Progenitor cell of endocrine pancreas (in vitro differentiated cells): ENCODE measurements around the gene LRRC14B. TPM values are rescaled to one million over a fixed set of nuclear protein-coding genes. Genes with fewer than 3 reads are reported as not detected.
"Not testable (repeated sequence)": the region's sequence is repeated elsewhere in the genome, so short reads cannot be mapped to it uniquely, and the experiment has no call there.

ENCODE experiments used
- DNase-seq: peaks from one replicate; pipeline ENCODE4 v3.0.0; 2021; ENCODE audit warnings: low spot score; ENCODE audit not compliant: unreplicated experiment
- H3K27ac Mint-ChIP-seq: 2 replicates; pipeline ENCODE4 v1.8.0; 2021; ENCODE audit warnings: mild to moderate bottlenecking, moderate library complexity, mixed read lengths
- H3K27me3 Mint-ChIP-seq: 2 replicates; pipeline ENCODE4 v1.8.0; 2021; ENCODE audit warnings: mixed read lengths
- H3K36me3 Mint-ChIP-seq: 2 replicates; pipeline ENCODE4 v1.8.0; 2022; ENCODE audit warnings: mixed read lengths; ENCODE audit not compliant: insufficient read depth
- H3K4me1 Mint-ChIP-seq: 2 replicates; pipeline ENCODE4 v1.8.0; 2021; ENCODE audit warnings: low read depth, mixed read lengths
- H3K4me3 Mint-ChIP-seq: 2 replicates; pipeline ENCODE4 v1.8.0; 2021; ENCODE audit warnings: low read depth, mild to moderate bottlenecking, moderate library complexity, mixed read lengths
- H3K9me3 Mint-ChIP-seq: 2 replicates; pipeline ENCODE4 v1.8.0; 2021; ENCODE audit warnings: low read depth, mixed read lengths
- total RNA-seq: library from RNA; stranded (reverse); gene quantifications from 2 replicates; pipeline ENCODE4 v1.2.1, GENCODE V29; 2021
- TF ChIP-seq, protein P1 (sequence below): fragments of 200-600 bp; sonication (generic); IDR thresholded peaks from one replicate; pipeline ENCODE4 v1.5.0; 2021; ENCODE audit warnings: antibody characterized with exemption, mild to moderate bottlenecking; ENCODE audit not compliant: unreplicated experiment

LRRC14B gene
- total RNA-seq, 1 donor from 2014 or later, result not detected

DNA sequence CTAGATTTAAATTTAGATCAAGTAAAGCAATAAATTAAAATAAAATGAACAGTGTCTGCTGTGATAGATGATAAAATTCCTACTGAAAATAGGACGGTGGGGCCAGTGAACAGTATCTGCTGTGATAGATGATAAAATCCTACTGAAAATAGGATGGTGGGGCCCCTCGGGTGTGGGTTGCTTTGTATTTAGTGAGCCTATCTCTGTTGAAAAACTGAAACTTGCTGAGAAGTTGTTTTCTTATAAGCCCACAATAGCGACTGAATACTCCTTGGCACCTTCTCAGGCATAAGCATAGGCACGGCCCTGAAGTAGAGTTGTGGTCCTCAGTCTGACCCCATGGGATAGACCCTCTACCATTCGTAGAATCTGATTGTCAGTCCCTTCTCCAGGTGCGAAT lies 32.5 kb downstream of the LRRC14B start:
- Mint-ChIP-seq H3K9me3 (no peaks in the 10 kb centered on the region), H3K27ac (no peak overlapping the region), H3K4me1 (peaks cover 9% of the 10 kb centered on the region), H3K36me3 (peaks cover 23% of the 10 kb centered on the region), H3K27me3 (no peaks in the 10 kb centered on the region), H3K4me3 (no peak overlapping the region)
- DNase-seq, result no peak
- TF ChIP-seq, protein P1, sequence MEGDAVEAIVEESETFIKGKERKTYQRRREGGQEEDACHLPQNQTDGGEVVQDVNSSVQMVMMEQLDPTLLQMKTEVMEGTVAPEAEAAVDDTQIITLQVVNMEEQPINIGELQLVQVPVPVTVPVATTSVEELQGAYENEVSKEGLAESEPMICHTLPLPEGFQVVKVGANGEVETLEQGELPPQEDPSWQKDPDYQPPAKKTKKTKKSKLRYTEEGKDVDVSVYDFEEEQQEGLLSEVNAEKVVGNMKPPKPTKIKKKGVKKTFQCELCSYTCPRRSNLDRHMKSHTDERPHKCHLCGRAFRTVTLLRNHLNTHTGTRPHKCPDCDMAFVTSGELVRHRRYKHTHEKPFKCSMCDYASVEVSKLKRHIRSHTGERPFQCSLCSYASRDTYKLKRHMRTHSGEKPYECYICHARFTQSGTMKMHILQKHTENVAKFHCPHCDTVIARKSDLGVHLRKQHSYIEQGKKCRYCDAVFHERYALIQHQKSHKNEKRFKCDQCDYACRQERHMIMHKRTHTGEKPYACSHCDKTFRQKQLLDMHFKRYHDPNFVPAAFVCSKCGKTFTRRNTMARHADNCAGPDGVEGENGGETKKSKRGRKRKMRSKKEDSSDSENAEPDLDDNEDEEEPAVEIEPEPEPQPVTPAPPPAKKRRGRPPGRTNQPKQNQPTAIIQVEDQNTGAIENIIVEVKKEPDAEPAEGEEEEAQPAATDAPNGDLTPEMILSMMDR, result no peak

DNA sequence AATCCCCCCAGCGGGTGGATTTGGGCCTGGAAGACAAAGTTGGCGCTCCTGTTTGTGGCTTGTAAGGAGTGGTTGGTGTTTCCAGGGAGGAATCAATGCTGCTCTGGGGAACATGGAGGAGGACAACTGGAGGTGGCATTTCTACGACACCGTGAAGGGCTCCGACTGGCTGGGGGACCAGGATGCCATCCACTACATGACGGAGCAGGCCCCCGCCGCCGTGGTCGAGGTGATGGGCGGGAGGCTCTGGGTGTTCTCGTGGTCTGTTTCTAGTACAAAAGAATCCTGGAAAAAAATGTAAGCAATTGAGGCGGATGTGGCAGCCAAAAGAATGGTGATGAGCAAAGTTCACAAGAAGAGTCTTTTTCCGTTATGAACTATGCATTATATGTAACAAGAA lies 34.0 kb downstream of the LRRC14B start:
- Mint-ChIP-seq H3K4me3 (no peak overlapping the region), H3K27me3 (no peaks in the 10 kb centered on the region), H3K27ac (no peak overlapping the region), H3K4me1 (no peaks in the 10 kb centered on the region), H3K9me3 (no peaks in the 10 kb centered on the region), H3K36me3 (peaks cover 25% of the 10 kb centered on the region)
- DNase-seq, result no peak
- TF ChIP-seq, protein P1, result no peak

DNA sequence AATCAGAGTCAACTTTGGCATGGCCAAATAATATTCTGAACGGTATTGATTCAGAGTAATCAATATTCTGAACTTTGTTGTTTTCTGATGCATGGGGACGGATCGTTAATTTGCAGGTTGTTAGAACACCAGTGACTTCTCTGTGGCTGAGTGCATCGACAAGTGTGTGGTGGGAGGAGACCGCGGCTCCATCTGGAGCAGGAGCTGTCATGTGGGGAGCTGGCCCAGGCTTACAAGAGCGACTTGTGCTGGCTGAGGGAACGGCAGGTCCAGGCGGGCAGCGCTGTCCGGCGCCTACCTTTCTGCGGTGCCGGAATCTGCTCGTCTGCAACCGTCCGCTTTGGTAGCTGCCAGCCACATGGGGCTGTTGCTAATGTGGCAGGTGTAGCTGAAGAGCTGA lies 36.1 kb downstream of the LRRC14B start:
- peaks cover 25% of the 10 kb centered on the region for H3K36me3 Mint-ChIP-seq
- H3K27me3 Mint-ChIP-seq, H3K9me3 Mint-ChIP-seq, H3K4me3 Mint-ChIP-seq, DNase-seq, H3K27ac Mint-ChIP-seq, H3K4me1 Mint-ChIP-seq: not testable (repeated sequence)

DNA sequence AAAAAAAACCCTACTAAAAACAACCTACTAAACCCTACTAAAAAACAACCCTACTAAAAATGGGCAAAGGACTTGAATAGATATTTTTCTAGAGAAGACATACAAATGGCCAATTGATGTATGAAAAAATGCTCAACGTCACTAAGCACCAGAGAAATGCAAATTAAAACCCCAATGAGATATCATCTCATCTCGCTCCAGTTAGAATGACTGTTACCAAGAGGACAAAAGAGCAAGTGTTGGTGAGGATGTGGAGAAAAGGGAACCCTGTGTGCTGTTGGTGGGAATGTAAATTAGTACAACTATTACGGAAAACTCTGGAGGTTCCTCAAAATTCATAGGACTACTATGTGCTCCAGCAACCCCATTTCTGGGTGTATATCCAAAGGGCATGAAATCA lies 37.6 kb downstream of the LRRC14B start:
- TF ChIP-seq, protein P1, result no peak
- no peak for DNase-seq
- H3K4me3 Mint-ChIP-seq, result no peak overlapping the region
- H3K36me3 Mint-ChIP-seq, result peaks cover 30% of the 10 kb centered on the region
- no peaks in the 10 kb centered on the region for H3K9me3 Mint-ChIP-seq
- H3K27me3 Mint-ChIP-seq, result no peaks in the 10 kb centered on the region
- no peak overlapping the region for H3K27ac Mint-ChIP-seq
- H3K4me1 Mint-ChIP-seq, result no peaks in the 10 kb centered on the region

DNA sequence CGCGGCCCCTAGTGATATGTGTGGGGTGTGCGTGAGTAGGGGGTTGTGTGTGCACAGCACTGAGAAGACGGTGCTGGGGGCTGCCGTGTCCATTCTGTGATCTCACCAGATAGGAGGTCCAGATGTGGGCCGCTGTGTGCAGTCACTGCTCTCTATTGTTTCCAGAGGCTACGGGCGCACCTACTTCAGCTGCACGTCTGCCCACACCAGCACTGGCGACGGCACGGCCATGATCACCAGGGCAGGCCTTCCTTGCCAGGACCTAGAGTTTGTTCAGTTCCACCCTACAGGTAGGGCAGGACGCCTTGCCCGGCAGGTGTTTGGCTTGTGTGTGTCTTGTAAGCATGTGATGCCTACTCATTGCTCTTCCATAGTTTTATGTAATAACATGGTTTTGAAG lies 39.4 kb downstream of the LRRC14B start:
- Mint-ChIP-seq H3K36me3 (peaks cover 24% of the 10 kb centered on the region), H3K27ac (no peak overlapping the region), H3K27me3 (no peaks in the 10 kb centered on the region), H3K4me1 (no peaks in the 10 kb centered on the region), H3K9me3 (no peaks in the 10 kb centered on the region), H3K4me3 (no peak overlapping the region)
- TF ChIP-seq, protein P1, result no peak
- no peak for DNase-seq

DNA sequence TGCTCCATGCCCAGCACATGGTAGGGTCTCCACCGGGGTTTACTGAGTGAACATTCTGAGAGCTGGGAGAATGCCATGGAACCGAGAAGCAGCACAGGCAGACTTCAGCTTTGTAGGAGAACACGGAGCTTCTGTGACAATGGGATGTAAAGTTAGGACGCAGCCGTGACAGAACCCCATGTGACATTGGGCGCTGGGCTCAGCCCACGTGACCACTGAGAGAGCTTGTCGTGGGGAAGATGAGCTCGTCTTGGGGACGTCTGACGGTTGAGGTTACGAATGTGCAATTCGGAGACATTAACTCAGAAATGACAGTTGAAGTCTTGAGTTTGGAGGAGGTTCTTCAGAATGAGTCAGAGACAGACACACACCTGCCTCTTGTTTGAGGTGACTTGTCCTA lies 40.4 kb downstream of the LRRC14B start:
- DNase-seq, result no peak
- Mint-ChIP-seq H3K27me3 (no peaks in the 10 kb centered on the region), H3K4me3 (no peak overlapping the region), H3K4me1 (no peaks in the 10 kb centered on the region), H3K9me3 (no peaks in the 10 kb centered on the region), H3K36me3 (peaks cover 23% of the 10 kb centered on the region), H3K27ac (peak overlapping the region; percentile 16)
- TF ChIP-seq, protein P1, result no peak

DNA sequence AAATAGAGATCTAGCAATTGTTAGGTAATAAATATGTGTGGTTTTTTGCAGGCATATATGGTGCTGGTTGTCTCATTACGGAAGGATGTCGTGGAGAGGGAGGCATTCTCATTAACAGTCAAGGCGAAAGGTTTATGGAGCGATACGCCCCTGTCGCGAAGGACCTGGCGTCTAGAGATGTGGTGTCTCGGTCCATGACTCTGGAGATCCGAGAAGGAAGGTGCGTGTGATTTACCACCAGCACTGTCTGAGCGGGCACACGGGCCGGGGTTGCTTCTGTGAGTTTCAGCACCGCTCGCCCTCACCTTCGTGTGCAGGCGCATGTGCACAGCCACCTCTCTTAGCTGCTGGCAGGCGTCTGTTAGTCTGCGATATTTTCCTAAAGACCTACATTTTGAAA lies 42.1 kb downstream of the LRRC14B start:
- not testable (repeated sequence) for H3K27ac Mint-ChIP-seq, H3K4me3 Mint-ChIP-seq, DNase-seq, H3K9me3 Mint-ChIP-seq, H3K27me3 Mint-ChIP-seq, H3K4me1 Mint-ChIP-seq
- H3K36me3 Mint-ChIP-seq, result peaks cover 20% of the 10 kb centered on the region
